KMS-11 (cell line): ENCODE data around the gene REXO4.

Source experiments
- H2AFZ ChIP-seq: fragments of 200-600 bp; sonication (generic); 2 replicates; pipeline ENCODE4 v1.6.1; 2016; ENCODE audit warnings: antibody characterized with exemption, mixed run types, low read depth
- H3K27ac ChIP-seq: fragments of 200-600 bp; sonication (generic); 2 replicates; pipeline ENCODE4 v1.6.1; 2016; ENCODE audit warnings: mild to moderate bottlenecking, mixed run types
- H3K27me3 ChIP-seq: fragments of 200-600 bp; sonication (generic); 2 replicates; pipeline ENCODE4 v1.6.1; 2017; ENCODE audit warnings: mild to moderate bottlenecking, low read depth, mixed run types, moderate library complexity; ENCODE audit not compliant: insufficient read depth
- H3K36me3 ChIP-seq: fragments of 200-600 bp; sonication (generic); 2 replicates; pipeline ENCODE4 v1.6.1; 2017; ENCODE audit warnings: mild to moderate bottlenecking, mixed run types; ENCODE audit not compliant: insufficient read depth
- H3K4me1 ChIP-seq: fragments of 200-600 bp; sonication (generic); 2 replicates; pipeline ENCODE4 v1.6.1; 2016; ENCODE audit warnings: mild to moderate bottlenecking, low read depth, mixed run types; ENCODE audit not compliant: poor library complexity, severe bottlenecking
- H3K4me2 ChIP-seq: fragments of 200-600 bp; sonication (generic); 2 replicates; pipeline ENCODE4 v1.7.0; 2016; ENCODE audit warnings: mild to moderate bottlenecking, mixed run types
- H3K4me3 ChIP-seq: fragments of 200-600 bp; sonication (generic); IDR thresholded peaks from 2 replicates; pipeline ENCODE4 v1.6.1; 2017; ENCODE audit warnings: low read depth, low read length, mixed read lengths; ENCODE audit not compliant: insufficient read depth
- H3K79me2 ChIP-seq: fragments of 200-600 bp; sonication (generic); 2 replicates; pipeline ENCODE4 v1.6.1; 2016; ENCODE audit warnings: low read depth, mixed run types; ENCODE audit not compliant: insufficient read depth
- H3K9ac ChIP-seq: fragments of 200-600 bp; sonication (generic); 2 replicates; pipeline ENCODE4 v1.6.1; 2016; ENCODE audit warnings: mild to moderate bottlenecking, mixed run types
- H4K20me1 ChIP-seq: fragments of 200-600 bp; sonication (generic); 2 replicates; pipeline ENCODE4 v1.6.1; 2016; ENCODE audit warnings: mild to moderate bottlenecking, mixed run types; ENCODE audit not compliant: insufficient read depth
- TF ChIP-seq, protein P1 (sequence below): fragments of 200-600 bp; sonication (generic); conservative IDR thresholded peaks from 2 replicates; pipeline ENCODE4 v1.6.1; 2017; ENCODE audit warnings: low read depth, mild to moderate bottlenecking, antibody characterized with exemption, low read length, moderate library complexity, mixed read lengths

Gene REXO4

GRCh38 chr9:133445293-133445969 lies 27.6 kb upstream of the REXO4 start:
- no peak overlapping the region for H3K27ac ChIP-seq
- H3K4me3 ChIP-seq = no peak overlapping the region
- TF ChIP-seq, protein P1, sequence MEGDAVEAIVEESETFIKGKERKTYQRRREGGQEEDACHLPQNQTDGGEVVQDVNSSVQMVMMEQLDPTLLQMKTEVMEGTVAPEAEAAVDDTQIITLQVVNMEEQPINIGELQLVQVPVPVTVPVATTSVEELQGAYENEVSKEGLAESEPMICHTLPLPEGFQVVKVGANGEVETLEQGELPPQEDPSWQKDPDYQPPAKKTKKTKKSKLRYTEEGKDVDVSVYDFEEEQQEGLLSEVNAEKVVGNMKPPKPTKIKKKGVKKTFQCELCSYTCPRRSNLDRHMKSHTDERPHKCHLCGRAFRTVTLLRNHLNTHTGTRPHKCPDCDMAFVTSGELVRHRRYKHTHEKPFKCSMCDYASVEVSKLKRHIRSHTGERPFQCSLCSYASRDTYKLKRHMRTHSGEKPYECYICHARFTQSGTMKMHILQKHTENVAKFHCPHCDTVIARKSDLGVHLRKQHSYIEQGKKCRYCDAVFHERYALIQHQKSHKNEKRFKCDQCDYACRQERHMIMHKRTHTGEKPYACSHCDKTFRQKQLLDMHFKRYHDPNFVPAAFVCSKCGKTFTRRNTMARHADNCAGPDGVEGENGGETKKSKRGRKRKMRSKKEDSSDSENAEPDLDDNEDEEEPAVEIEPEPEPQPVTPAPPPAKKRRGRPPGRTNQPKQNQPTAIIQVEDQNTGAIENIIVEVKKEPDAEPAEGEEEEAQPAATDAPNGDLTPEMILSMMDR = no peak
- H3K27me3 ChIP-seq = peaks cover 93% of the 10 kb centered on the region
- no peaks in the 10 kb centered on the region for H4K20me1 ChIP-seq
- no peak overlapping the region for H2AFZ ChIP-seq
- H3K79me2 ChIP-seq = no peaks in the 10 kb centered on the region
- no peaks in the 10 kb centered on the region for H3K4me1 ChIP-seq
- H3K9ac ChIP-seq = no peak overlapping the region
- H3K4me2 ChIP-seq = no peak overlapping the region
- no peaks in the 10 kb centered on the region for H3K36me3 ChIP-seq

DNA sequence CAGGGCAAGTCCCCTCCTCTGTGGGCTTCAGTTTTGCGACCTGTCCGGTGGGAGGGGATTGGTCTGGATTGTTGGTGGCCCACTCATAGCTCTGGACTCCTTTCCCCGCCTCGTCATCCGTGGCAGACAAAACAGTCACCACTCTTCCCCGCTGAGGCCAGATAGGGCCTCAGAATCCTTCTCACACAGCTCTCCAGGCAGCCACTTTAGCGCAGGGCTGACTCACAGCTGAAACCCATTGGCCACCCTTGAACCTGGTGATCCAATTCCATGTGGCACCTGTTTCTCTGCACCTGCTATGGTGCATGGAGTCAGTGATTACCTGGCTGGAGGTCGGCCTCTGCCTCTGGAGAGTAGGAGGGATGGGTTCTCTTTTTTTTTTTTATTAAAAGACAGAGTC lies 26.2 kb upstream of the REXO4 start:
- peaks cover 96% of the 10 kb centered on the region for H3K27me3 ChIP-seq
- no peak overlapping the region for H3K4me3 ChIP-seq
- TF ChIP-seq, protein P1 = no peak
- no peak overlapping the region for H3K9ac ChIP-seq
- H3K4me1 ChIP-seq = no peaks in the 10 kb centered on the region
- H3K27ac ChIP-seq = no peak overlapping the region
- H3K4me2 ChIP-seq = no peak overlapping the region
- no peaks in the 10 kb centered on the region for H3K36me3 ChIP-seq
- H4K20me1 ChIP-seq = no peaks in the 10 kb centered on the region
- no peaks in the 10 kb centered on the region for H3K79me2 ChIP-seq
- H2AFZ ChIP-seq = no peak overlapping the region

- Histone ChIP-seq H3K9ac (no peak overlapping the region), H4K20me1 (no peaks in the 10 kb centered on the region), H3K4me3 (no peak overlapping the region), H3K27ac (no peak overlapping the region), H3K36me3 (no peaks in the 10 kb centered on the region), H3K27me3 (peaks cover 100% of the 10 kb centered on the region), H3K79me2 (no peaks in the 10 kb centered on the region), H3K4me1 (no peaks in the 10 kb centered on the region), H3K4me2 (no peak overlapping the region), H2AFZ (no peak overlapping the region)
- TF ChIP-seq, protein P1 = no peak
Measured at GRCh38 chr9:133443248-133443647, 25.4 kb upstream of the REXO4 start.

DNA sequence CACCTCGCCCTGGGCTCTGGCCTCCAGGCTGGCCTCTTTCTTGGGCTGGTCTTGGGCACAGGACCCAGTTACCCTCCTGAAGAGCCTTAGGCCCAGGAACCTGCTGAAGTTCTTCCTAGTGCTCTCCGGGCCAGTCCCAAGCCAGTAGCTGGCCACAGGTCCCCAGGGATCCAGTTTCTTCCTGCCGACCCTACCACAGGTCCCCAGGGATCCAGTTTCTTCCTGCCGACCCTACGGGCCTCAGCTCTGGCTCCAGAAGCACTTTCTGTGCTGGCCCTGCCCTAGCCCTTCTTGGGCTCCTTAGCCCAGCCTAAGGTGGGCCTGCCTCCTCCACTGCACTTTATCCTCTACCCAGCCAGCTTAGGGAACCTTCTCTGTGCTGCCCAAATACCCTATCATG lies 23.8 kb upstream of the REXO4 start:
- Histone ChIP-seq H2AFZ (no peak overlapping the region), H3K4me1 (no peaks in the 10 kb centered on the region), H3K36me3 (no peaks in the 10 kb centered on the region), H3K79me2 (no peaks in the 10 kb centered on the region), H3K9ac (no peak overlapping the region), H3K4me3 (no peak overlapping the region), H3K27ac (no peak overlapping the region), H3K27me3 (peaks cover 100% of the 10 kb centered on the region), H3K4me2 (no peak overlapping the region), H4K20me1 (no peaks in the 10 kb centered on the region)
- TF ChIP-seq, protein P1 = no peak
